Hepatocyte (in vitro differentiated cells): ENCODE measurements around the gene PARD3B. TPM values are rescaled to one million over a fixed set of nuclear protein-coding genes. Genes with fewer than 3 reads are reported as not detected.

Source experiments
- DNase-seq: peaks from one replicate; pipeline ENCODE4 v3.0.0-alpha.2; 2016; ENCODE audit warnings: low spot score
- H2AFZ ChIP-seq: fragments of 200-600 bp; sonication (generic); 2 replicates; pipeline ENCODE4 v1.6.0; 2016; ENCODE audit warnings: antibody characterized with exemption, mild to moderate bottlenecking
- H3K27ac ChIP-seq: fragments of 200-600 bp; sonication (generic); 2 replicates; pipeline ENCODE4 v1.5.1; 2016; ENCODE audit warnings: mild to moderate bottlenecking
- H3K27me3 ChIP-seq: fragments of 200-600 bp; sonication (generic); 2 replicates; pipeline ENCODE4 v1.6.1; 2016
- H3K36me3 ChIP-seq: fragments of 200-600 bp; sonication (generic); replicated peaks from 2 replicates; pipeline ENCODE4 v1.5.1; 2016; ENCODE audit warnings: low read depth; ENCODE audit not compliant: insufficient read depth
- H3K4me1 ChIP-seq: fragments of 200-600 bp; sonication (generic); 2 replicates; pipeline ENCODE4 v1.5.1; 2016; ENCODE audit warnings: mild to moderate bottlenecking, moderate library complexity; ENCODE audit not compliant: insufficient read depth
- H3K4me2 ChIP-seq: fragments of 200-600 bp; sonication (generic); 2 replicates; pipeline ENCODE4 v1.6.0; 2016
- H3K4me3 ChIP-seq: fragments of 200-600 bp; sonication (generic); 2 replicates; pipeline ENCODE4 v1.5.1; 2016; ENCODE audit warnings: mild to moderate bottlenecking
- H3K79me2 ChIP-seq: fragments of 200-600 bp; sonication (generic); 2 replicates; pipeline ENCODE4 v1.6.0; 2017; ENCODE audit warnings: mild to moderate bottlenecking
- H3K9me2 ChIP-seq: fragments of 200-600 bp; sonication (generic); replicated peaks from 2 replicates; pipeline ENCODE4 v1.6.0; 2017; ENCODE audit warnings: mild to moderate bottlenecking; ENCODE audit not compliant: insufficient read depth
- H3K9me3 ChIP-seq: fragments of 200-600 bp; sonication (generic); 2 replicates; pipeline ENCODE4 v1.5.1; 2016; ENCODE audit warnings: low read depth, mild to moderate bottlenecking
- H4K20me1 ChIP-seq: fragments of 200-600 bp; sonication (generic); 2 replicates; pipeline ENCODE4 v1.6.0; 2016; ENCODE audit warnings: mild to moderate bottlenecking; ENCODE audit not compliant: insufficient read depth, poor library complexity, severe bottlenecking
- EZH2 ChIP-seq: fragments of 200-600 bp; sonication (generic); IDR thresholded peaks from 2 replicates; pipeline ENCODE4 v1.6.1; 2016; ENCODE audit warnings: antibody characterized with exemption, mild to moderate bottlenecking, borderline replicate concordance
- EZH2phosphoT487 ChIP-seq: fragments of 200-600 bp; sonication (generic); IDR thresholded peaks from one replicate; pipeline ENCODE4 v1.6.1; 2018; ENCODE audit warnings: antibody characterized with exemption, mild to moderate bottlenecking, low read depth, moderate library complexity; ENCODE audit not compliant: unreplicated experiment, severe bottlenecking
- WGBS: methylation state at CpG from one replicate; pipeline ENCODE4 v1.1.6; 2016; ENCODE audit warnings: low lambda C conversion rate; ENCODE audit errors: missing lambda C conversion rate; 5-methylcytosine and 5-hydroxymethylcytosine counted together
- polyA plus RNA-seq: library from polyadenylated mRNA; unstranded; fragments of >200 nt; fragmentation: Nextera tagmentation; extraction: Ambion mirVana; gene quantifications from 2 replicates; pipeline ENCODE4 v1.2.1, GENCODE V29; 2016
- total RNA-seq: library from RNA; depleted of rRNA; stranded (reverse); fragments of >200 nt; gene quantifications from 2 replicates; pipeline ENCODE4 v1.2.3, GENCODE V29; 2014
- TF ChIP-seq, protein P1 (sequence below): fragments of 200-600 bp; sonication (generic); IDR thresholded peaks from 2 replicates; pipeline ENCODE4 v1.5.1; 2016; ENCODE audit warnings: antibody characterized with exemption, mild to moderate bottlenecking; ENCODE audit not compliant: poor library complexity

Gene PARD3B
- total and polyA plus RNA-seq, 2 experiments from 2014 or later, result 11.5 to 21.7 TPM

DNA sequence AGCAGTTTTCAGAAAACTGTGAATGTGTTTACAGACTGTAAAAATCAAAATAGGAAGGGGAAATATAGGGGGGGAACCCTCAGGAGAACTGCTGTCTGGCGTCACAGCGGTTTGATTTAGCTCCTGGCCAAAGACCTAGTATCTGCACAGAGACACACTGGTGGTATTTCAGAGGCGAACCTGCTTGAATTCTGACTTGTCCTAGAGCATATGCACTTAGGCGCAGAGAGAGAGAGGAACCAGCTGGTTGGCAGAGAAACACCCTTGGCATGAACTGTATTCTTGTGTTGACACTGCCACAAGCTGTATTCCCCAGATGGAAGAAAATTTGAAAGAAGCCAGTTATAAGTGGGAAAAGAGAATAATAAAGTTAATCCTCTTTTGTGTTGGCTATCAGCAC is 630.6 kb downstream of the PARD3B start:
- 96% methylated on average over 4 of the region's 4 CpGs for WGBS
- Histone ChIP-seq H3K9me3 (no peaks in the 10 kb centered on the region), H3K4me2 (no peak overlapping the region), H3K79me2 (no peaks in the 10 kb centered on the region), H3K27ac (no peak overlapping the region), H3K27me3 (no peaks in the 10 kb centered on the region), H2AFZ (no peak overlapping the region), H3K4me3 (no peak overlapping the region), H3K4me1 (no peaks in the 10 kb centered on the region), H4K20me1 (no peaks in the 10 kb centered on the region), H3K36me3 (no peaks in the 10 kb centered on the region), H3K9me2 (no peaks in the 10 kb centered on the region)
- no peak for DNase-seq
- TF ChIP-seq EZH2 (no peak), EZH2phosphoT487 (no peak)
- TF ChIP-seq, protein P1, sequence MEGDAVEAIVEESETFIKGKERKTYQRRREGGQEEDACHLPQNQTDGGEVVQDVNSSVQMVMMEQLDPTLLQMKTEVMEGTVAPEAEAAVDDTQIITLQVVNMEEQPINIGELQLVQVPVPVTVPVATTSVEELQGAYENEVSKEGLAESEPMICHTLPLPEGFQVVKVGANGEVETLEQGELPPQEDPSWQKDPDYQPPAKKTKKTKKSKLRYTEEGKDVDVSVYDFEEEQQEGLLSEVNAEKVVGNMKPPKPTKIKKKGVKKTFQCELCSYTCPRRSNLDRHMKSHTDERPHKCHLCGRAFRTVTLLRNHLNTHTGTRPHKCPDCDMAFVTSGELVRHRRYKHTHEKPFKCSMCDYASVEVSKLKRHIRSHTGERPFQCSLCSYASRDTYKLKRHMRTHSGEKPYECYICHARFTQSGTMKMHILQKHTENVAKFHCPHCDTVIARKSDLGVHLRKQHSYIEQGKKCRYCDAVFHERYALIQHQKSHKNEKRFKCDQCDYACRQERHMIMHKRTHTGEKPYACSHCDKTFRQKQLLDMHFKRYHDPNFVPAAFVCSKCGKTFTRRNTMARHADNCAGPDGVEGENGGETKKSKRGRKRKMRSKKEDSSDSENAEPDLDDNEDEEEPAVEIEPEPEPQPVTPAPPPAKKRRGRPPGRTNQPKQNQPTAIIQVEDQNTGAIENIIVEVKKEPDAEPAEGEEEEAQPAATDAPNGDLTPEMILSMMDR, result no peak

- no peak for DNase-seq
- WGBS, result 81% methylated on average over 2 of the region's 2 CpGs
- Histone ChIP-seq H4K20me1 (no peaks in the 10 kb centered on the region), H3K4me2 (no peak overlapping the region), H3K36me3 (no peaks in the 10 kb centered on the region), H2AFZ (no peak overlapping the region), H3K4me1 (no peaks in the 10 kb centered on the region), H3K27ac (no peak overlapping the region), H3K9me3 (no peaks in the 10 kb centered on the region), H3K79me2 (no peaks in the 10 kb centered on the region), H3K9me2 (no peaks in the 10 kb centered on the region), H3K27me3 (no peaks in the 10 kb centered on the region), H3K4me3 (no peak overlapping the region)
- TF ChIP-seq, protein P1, result no peak
- no peak for TF ChIP-seq EZH2
- TF ChIP-seq EZH2phosphoT487, result no peak
Observed at GRCh38 chr2:205176546-205176945, 631.3 kb downstream of the PARD3B start.

DNA sequence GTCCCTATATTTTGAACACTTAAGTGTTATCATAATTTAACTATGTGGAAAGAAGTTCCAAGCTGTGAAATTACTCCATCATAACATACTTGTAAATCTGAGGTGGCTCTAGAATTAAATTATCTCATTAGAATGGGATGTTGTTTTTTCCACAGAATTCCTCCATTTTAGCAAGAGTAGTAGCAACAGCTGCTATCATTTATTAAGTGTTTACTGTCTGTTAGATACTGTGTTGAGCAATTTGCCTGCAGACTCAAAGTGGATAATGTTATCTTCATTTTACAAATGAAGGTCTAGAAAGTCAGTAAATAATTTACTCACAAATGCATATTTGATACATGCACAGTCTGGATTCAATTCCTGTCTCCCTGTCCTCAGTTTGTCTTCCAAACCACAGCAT is 632.3 kb downstream of the PARD3B start:
- H3K27ac ChIP-seq, result no peak overlapping the region
- H3K27me3 ChIP-seq, result no peaks in the 10 kb centered on the region
- H3K36me3 ChIP-seq, result no peaks in the 10 kb centered on the region
- no peak overlapping the region for H3K4me3 ChIP-seq
- no peaks in the 10 kb centered on the region for H3K4me1 ChIP-seq
- TF ChIP-seq, protein P1, result no peak
- TF ChIP-seq EZH2 (no peak), EZH2phosphoT487 (no peak)
- H3K79me2 ChIP-seq, result no peaks in the 10 kb centered on the region
- no peaks in the 10 kb centered on the region for H3K9me2 ChIP-seq
- H2AFZ ChIP-seq, result no peak overlapping the region
- H4K20me1 ChIP-seq, result no peaks in the 10 kb centered on the region
- H3K9me3 ChIP-seq, result no peaks in the 10 kb centered on the region
- H3K4me2 ChIP-seq, result no peak overlapping the region
- no peak for DNase-seq

DNA sequence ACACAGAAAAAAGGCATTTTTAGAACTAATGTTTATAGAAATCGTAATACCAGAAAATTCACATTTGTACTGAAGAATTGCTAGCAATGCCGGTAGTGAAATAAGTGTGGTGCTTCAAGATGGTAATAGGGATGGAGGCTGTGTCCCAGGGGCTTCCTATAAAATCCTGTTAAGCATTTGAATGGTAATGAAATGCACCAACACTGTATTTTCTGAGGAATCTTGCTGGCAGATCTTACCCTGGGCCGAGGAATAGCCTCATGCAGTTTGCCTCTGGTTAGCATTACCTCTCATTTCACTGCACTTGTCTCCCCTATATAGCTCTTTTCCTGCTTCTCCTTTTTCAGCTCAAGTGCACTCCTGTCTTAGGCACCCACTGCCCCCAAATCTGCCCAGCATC is 635.5 kb downstream of the PARD3B start:
- Histone ChIP-seq H3K4me1 (no peaks in the 10 kb centered on the region), H3K27me3 (no peaks in the 10 kb centered on the region), H3K4me2 (no peak overlapping the region), H3K79me2 (no peaks in the 10 kb centered on the region), H3K27ac (no peak overlapping the region), H2AFZ (no peak overlapping the region), H4K20me1 (no peaks in the 10 kb centered on the region), H3K4me3 (no peak overlapping the region), H3K36me3 (no peaks in the 10 kb centered on the region), H3K9me2 (no peaks in the 10 kb centered on the region), H3K9me3 (no peaks in the 10 kb centered on the region)
- WGBS, result 67% methylated on average over 3 of the region's 3 CpGs
- no peak for DNase-seq
- TF ChIP-seq EZH2phosphoT487 (no peak), EZH2 (no peak)
- TF ChIP-seq, protein P1, result no peak
